Stimulated activated naive CD8-positive, alpha-beta T cell treated with anti-CD3 and anti-CD28 coated beads, Interleukin-15, Interleukin-2, amounts not matched to agents 100 U/mL and 50 U/mL, for 24 hours (primary cell): ENCODE measurements around the gene SPATA33.

Source experiments
- ATAC-seq: fragments of 150-1000 bp; cut with Tn5 transposase; one replicate; pipeline ENCODE4 v1.10.0; 2021
- DNase-seq: peaks from one replicate; pipeline ENCODE4 v3.0.0; 2021

SPATA33 gene

DNA sequence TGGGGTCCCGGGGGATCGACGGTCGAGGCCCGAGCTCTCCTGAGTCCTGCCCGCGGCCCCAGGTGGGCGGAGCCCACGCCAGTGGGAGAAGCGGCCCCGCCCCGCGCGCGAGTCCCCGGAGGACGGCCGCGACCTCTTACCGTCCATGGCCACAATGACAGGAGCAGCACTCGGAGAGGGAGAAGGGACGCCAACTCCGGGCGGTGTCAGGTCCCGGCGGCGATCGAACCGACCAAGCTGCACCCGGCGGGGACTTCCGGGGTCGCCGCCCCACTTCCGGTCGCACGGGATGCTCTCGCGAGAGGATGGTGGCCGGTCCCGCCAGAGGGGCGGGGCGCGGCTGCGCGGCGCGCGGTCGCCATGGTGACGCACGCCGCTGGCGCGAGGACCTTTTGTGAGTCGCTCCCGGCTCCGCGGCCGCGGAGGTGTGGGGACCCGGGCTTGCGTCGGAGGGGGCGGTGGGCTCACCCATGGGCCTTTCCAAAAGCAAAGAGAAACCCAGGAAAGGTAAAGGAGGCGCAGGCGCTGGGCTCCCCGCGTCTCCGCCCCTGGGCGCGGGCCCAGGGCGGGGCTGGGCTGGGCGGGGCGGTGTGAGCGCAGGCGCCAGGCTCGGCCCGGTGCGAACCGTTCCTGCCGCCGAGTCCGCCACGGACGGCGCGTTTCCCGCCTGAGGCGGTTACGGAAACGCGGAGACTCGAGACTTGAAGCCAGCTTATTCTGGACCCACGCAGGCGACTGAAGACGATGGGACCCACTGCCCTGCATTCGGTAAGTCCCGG is at the start of gene SPATA33, which contains the start of gene CHMP1A:
Gene SPATA33, plus strand, starts transcription at position 395 of the 779 bp plus-strand sequence. Its CDS starts 76 bp downstream, at position 471.
Gene CHMP1A, minus strand, starts transcription at position 267 of the 779 bp plus-strand sequence. Its CDS starts 120 bp downstream, at position 147.
- DNase-seq = peak; percentile 95
- ATAC-seq = peak; percentile 93

- ATAC-seq = no peak
Measured at GRCh38 chr16:89607937-89608740, 49.5 kb upstream of the SPATA33 start.

DNA sequence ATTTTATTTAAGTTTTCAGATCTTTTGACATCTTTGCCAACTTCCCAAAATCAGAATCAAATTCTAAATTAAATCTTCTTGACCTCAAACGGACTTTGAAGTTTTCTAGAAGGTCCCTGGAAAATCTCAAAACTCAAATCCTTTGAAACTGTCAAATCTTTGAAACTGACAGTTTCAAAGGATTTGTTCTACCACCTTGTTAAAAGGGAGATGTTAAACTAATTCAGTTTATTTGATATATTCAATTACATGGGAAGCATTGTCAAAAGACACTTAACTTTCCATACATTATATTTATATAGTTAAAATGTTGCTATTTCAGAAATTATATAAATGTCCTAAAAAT is 47.6 kb upstream of the SPATA33 start:
- DNase-seq (no peak), ATAC-seq (no peak)

More at GRCh38 chr16:89607937-89608740, 49.5 kb upstream of the SPATA33 start:
- DNase-seq = no peak

GRCh38 chr16:89612415-89613166 is 45.0 kb upstream of the SPATA33 start:
- ATAC-seq (no peak), DNase-seq (no peak)

GRCh38 chr16:89613231-89613953 is 44.2 kb upstream of the SPATA33 start, which contains the start of gene DPEP1:
TSS of gene DPEP1 (plus strand) at chr16:89613642. CDS start at chr16:89630411, 16,769 bp downstream.
- DNase-seq = no peak

GRCh38 chr16:89613954-89614459 is 43.6 kb upstream of the SPATA33 start:
- ATAC-seq (no peak), DNase-seq (no peak)

More at GRCh38 chr16:89613231-89613953, 44.2 kb upstream of the SPATA33 start, which contains the start of gene DPEP1:
- ATAC-seq = no peak

- ATAC-seq (no peak), DNase-seq (no peak)
Measured at GRCh38 chr16:89615176-89615575, 42.5 kb upstream of the SPATA33 start.

DNA sequence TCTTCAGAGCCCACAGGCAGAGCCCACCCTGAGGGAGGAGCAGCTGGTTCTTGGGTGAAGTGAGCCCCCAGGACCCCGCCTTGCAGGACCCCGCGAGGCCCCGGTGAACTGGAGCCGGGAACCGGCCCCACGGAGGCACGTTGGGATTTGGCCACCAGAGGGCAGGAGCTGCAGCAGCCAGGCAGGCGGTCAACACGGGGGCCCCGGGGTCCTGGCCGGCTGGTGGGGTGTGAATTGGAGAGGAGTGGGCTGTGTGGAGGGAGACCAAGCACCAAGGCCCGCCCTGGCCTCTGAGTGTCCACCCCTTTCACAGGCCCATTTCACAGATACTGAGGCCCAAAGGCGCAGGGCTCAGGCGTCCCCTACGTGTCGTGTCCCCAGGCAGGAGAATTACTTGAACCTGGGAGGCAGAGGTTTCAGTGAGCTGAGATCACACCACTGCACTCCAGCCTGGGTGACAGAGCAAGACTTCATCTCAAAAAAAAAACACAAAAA is 42.0 kb upstream of the SPATA33 start:
- DNase-seq (peak; percentile 52), ATAC-seq (no peak)

- DNase-seq (no peak), ATAC-seq (no peak)
Measured at GRCh38 chr16:89616623-89617022, 41.0 kb upstream of the SPATA33 start.

GRCh38 chr16:89617036-89617435 is 40.6 kb upstream of the SPATA33 start:
- DNase-seq (no peak), ATAC-seq (no peak)

- ATAC-seq = no peak
- no peak for DNase-seq
Measured at GRCh38 chr16:89618109-89618998, 39.3 kb upstream of the SPATA33 start.

GRCh38 chr16:89619840-89620239 is 37.8 kb upstream of the SPATA33 start:
- DNase-seq = no peak
- no peak for ATAC-seq

DNA sequence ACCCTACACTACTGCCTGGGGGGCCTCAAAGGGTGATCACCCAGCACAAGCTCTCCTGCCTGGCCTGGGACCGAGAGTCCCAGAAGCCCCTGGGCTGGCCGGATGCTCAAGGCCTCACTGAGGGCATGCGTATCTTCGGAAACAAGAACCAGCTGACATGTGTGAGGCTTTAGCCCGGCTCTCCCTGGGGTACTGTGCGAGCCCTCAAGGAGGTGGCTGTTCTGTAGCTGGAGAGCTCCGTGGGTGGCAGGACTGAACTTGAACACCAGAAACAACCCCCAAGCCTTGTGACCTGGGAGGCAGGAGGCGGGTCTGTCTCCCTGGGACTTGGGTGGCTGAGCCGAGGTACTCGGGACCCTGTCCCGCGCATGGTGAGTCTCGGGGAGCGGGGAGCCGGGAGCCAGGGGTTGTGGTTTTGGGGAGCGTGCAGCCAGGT is 37.2 kb upstream of the SPATA33 start:
- ATAC-seq (no peak), DNase-seq (no peak)

- ATAC-seq (no peak), DNase-seq (no peak)
Measured at GRCh38 chr16:89621136-89621697, 36.4 kb upstream of the SPATA33 start.

GRCh38 chr16:89621698-89622409 is 35.8 kb upstream of the SPATA33 start:
- DNase-seq (no peak), ATAC-seq (no peak)

DNA sequence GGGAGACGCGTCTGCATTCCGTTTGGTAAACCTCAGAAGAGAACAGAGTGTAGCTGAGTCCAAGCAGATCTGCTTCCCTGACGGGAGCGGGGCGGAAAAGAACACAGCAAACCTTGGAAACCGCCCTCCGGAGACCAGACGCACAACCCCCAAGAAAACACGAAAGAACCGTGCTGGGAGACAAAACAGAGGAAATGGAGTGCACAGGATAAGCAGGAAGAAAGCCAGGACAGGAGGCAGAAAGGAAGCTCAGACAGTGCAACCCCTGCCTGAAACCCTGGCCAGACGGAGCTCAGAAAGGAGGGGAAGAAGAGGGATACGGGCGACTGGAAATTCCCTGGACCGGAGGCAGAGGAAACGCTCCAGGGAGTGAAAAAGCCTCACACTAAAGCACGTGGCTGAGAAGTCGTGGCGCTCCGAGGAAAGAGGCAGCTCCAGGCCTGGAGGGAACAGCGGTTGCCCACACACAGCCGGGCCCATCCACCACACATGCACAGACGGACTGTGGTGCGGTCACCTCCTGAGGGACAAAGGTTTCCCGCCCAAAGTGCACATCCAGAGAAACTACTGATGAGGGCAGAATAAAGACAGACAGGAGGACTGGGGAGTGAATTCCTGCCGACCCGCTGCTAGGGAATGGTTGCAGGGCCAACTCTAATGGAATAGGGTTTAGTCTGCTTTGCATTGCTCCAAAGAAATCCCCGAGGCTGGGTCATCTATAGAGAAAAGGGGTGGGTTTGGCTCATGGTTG is 34.0 kb upstream of the SPATA33 start:
- no peak for ATAC-seq
- no peak for DNase-seq

DNA sequence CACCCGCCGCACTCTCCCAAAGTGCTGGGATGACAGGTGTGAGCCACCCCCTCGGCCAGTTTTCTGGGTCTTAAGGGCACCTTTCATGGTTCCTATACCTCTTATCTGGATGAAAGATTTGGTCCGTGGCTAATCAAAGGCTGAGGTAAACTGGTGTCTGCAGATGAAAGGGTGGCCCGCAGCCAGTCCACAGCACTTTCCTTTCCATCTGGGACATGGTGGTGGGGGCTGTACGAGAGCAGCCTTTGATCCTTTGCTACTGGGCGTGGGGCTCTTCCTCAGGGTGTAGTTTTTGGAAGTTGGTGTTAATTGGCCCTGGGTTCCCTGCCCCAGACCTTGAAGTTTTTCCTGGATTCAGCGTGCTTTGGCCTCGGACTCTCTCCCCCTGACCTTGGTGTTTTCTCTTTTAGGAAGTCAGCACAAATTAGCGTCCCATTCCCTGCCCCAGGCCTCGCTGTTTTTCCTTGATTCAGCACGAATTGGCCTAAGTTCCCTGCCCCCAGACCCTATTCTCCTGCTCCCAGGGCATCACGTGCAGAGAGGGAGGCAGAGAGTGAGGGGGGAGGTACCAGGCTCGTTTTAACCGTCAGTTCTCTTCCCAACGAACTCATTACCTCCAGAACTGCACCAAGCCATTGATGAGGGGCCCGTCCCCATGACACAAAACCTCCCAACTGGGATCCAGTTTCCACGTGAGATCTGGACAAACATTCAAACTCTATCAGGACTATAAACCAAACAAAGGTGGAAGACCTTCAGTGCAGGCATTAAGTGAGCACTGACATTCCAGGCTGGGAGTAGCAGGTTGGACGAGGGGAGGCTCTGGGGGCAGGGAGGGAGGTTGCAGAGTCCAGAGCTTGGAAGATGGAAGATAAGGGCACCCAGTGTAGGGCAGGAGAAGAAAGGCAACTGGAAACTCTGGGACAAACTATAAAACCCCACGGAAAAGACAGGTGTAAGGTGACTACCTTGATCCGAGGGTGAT is 32.6 kb upstream of the SPATA33 start:
- no peak for DNase-seq
- ATAC-seq = no peak
